Stimulated activated CD4-positive, alpha-beta T cell treated with anti-CD3 and anti-CD28 coated beads, Interleukin-12 subunit alpha, Interleukin-12 subunit beta, amount 100 ng/mL, for 4 hours (primary cell): ENCODE data around the gene CNOT6.
"Not testable (repeated sequence)": the region's sequence is repeated elsewhere in the genome, so short reads cannot be mapped to it uniquely, and the experiment has no call there.

ENCODE experiments used
- DNase-seq: peaks from one replicate; pipeline ENCODE4 v3.0.0-alpha.2; 2020

CNOT6 gene

DNA sequence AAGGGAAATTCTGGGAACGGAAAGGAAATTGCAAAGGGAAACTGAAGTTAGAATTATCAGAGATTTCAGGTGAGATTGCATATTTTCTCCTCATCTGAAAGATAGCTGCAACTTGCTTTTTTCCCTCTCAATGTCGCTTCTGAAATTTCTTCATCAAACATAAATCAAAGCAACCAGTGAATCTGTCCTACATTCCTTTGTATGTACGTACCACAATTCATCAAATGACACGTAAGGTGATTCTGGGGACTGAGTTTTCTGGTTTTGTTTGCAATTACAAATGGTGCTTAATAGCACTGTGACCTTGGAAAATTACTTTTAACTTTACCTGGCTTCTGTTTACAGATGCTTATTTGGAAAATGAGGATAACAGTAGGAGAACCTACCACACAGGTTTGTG, 21.9 kb upstream of the CNOT6 start:
- no peak for DNase-seq

DNA sequence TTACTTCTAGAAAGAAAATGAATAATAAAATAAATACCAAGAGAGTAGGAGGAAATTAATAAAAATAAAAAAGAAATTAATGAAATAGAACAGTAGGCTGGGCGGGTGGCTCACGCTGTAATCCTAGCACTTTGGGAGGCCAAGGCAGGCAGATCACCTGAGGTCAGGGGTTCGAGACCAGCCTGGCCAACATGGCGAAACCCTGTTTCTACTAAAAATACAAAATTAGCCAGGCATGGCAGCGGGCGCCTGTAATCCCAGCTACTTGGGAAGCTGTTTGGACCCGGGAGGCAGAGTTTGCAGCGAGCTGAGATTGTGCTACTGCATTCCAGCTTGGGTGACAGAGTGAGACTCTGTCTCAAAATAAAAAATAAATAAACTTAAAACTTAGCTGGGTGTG, 20.8 kb upstream of the CNOT6 start:
- DNase-seq, result not testable (repeated sequence)

DNA sequence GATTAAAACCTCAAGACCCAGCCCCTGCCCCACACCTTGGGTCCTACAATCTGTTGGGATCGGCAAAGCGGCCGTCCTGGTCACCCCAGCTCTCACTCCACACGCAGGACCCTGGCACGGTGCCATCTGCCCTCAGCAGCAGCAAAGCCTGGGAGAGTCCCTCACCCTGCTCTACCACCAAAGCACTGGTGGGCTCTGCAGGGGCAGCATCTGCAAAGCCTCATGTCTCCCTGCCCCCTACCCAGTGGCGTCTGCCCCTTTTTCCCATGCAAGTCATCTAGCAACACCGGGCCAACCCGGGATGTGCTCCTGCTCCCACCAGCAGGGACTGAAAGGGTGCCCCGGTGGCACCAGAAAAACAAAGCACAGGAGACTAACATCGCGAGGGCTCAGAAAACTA, 19.6 kb upstream of the CNOT6 start:
- DNase-seq, result no peak

DNA sequence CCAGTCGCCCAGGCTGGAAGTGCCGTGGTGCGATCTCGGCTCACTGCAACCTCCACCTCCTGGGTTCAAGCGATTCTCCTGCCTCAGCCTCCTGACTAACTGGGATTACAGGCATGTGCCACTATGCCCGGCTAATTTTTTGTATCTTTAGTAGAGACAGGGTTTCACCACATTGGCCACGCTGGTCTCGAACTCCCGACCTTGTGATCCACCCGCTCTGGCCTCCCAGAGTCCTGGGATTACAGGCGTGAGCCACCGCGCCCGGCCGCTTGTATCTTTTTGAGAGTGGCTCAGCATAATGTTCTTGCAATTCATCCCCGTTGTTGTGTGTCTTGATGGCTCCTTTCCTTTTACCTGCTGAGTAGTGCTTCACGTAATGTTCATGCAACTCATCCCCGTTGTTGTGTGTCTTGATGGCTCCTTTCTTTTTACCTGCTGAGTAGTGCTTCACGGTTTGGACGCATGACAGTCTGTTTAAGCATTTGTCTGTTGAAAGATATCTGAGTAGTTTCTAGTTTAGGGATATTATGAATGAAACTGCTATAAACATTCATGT, 18.1 kb upstream of the CNOT6 start:
- DNase-seq, result not testable (repeated sequence)

DNA sequence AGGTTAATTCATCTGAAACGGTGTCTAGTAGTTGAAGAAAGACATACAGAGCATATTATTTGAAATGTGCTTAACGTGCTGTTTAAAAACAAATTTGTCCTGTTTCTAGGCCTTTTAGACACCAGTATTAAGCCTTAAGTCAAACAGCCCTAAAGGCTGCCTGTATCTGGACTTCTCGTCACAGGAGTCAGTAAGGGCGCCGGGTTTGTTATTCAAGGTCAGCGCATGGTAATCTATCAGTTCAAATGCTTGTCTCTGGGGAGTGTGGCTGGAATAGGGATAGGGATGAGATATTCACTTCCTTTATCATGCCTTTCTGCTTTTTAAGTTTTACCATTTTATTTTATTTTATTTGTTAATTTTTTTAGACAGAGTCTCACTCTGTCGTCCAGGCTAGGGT, 9.4 kb upstream of the CNOT6 start:
- no peak for DNase-seq

DNA sequence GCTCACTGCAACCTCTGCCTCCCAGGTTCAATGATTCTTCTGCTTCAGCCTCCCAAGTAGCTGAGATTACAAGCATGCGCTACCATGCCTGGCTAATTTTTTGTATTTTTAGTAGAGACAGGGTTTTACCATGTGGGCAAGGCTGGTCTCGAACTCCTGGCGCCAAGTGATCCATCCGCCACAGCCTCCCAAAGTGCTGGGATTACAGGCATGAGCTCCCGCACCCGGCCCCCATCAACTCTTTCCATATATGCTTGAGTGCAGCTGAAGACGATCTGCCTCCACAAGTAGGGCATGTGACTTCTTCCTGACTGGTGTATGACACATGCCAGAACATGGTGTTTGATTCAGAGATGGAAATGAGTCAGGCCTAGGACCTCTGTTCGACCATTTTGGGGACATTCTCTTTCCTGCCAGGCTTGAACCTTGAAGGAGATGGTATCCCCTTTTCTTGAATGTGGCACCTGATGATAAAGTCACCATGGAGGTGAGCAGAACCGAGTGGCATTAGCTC, 7.5 kb upstream of the CNOT6 start:
- DNase-seq, result no peak

DNA sequence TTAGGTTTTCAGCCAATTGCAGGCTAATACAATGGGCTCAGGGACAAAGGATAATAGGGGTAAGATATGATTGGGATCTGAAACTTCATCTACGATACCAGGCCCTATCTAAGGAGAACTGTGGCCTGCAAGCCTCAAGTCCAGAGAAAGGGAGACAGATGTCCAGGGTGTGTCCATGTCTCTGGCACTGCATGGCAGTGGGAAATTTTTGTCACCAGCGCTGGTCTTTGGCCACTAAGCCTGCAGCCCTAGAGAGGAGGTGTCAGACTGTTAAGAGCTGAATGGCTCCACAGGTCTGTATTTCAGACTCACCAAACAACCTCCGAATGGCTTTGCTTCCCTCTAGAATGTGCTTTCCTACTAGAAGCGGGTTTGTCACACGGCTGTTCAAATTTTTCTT, 6.6 kb upstream of the CNOT6 start:
- no peak for DNase-seq

DNA sequence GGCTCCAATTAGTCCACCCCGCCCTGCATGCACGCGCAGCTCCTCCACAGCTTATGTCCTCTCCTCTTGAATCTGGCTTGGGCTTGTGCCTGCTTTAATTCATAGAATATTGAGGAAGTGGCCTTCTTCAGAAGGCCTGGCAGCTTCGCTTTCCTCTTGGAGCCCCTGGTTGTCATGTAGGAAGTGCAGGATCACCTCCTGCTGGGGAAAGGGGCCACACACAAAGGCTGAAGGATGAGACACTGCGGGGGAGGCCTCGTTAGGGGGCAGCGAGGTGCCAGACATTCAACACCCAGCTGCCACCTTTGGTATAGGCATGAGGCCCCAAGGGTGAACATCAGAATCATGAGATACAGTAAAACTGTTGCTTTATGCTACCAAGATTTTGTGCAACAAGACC, 2.7 kb upstream of the CNOT6 start:
- DNase-seq, result no peak

DNA sequence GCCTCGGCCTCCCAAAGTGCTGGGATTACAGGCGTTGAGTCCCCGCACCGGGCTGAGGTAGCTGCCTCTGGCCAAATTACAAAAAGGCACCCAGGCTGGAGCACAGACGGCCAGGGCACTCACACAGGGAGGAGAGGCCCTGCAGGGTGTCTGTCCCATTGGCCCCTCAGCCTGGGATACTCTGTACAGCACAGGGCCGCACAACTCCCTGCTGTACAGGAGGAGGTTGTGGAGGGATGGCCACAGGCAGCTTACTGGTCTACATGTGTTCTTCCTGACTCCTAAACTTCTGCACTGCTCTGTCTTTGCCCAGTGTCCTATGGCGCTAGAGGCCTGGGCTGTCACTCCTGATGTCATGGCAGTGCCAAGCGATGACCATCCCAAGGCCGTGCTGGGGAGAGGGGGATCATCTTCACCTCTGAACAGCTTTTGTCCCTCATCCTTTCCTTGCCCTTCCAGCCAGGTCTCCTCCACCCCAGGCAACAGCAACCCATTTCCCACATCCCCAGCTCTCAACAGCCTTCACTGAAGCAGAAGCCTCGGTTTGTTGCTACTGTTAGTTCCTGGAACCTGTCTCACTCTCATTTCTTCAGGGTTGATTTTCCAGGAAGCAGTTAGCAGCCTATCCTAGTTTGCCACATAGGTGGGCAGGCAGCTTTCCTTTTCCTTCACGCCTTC, 1.8 kb upstream of the CNOT6 start:
- no peak for DNase-seq

DNA sequence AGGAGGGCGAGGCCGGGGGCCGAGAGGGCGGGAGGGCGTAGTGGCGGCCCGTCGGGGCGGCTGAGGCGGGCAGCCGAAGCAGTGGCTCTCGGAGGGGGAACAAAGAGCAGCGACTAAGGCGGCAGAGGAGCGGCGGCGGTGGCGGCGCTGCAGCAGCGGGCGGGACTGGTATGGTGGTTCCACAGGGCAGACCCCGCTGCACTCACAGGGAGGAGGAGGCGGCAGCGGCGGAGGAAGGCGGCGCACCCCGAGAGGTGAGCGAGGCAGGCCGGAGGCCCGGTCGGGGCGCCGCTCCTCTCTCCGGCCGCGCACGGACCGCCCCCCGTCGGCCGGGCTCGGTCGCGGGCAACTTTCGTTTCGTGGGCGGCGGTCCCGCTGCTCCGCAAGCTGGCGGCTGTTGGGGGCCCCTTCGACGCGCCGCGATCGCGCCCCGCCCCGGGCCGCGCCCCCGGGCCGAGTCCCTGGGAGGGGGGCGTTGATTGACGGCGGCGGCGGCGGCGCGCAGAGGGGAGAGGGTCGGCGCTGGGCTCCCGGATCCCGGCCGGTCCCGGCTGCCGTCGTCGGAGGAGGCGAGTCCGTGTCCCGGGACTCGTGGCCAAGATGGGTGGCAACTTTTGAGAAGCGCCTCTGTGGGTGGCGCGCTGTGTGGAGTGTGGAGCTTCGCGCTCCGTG, 467 bp downstream of the CNOT6 start:
- DNase-seq, result peak; percentile 37

DNA sequence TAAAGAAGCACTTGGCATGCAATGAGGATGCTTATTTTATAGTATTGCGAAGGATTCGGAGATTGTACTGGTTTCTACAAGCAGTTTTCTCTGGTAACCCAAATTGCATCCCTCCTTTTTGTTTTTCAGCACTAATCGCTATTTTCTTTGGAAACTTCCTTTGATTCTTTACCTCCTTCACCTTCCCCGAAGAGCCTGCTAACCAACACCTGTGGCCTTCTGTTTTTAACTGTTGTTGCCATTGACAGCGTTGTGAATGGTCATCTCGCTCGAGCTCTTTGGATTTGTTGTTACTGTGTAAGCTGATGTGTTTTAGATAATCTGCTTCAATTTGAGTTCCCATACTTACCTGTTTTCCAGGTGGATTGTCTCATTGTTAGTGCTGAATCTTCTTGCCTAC, 1.1 kb downstream of the CNOT6 start:
- DNase-seq, result no peak

DNA sequence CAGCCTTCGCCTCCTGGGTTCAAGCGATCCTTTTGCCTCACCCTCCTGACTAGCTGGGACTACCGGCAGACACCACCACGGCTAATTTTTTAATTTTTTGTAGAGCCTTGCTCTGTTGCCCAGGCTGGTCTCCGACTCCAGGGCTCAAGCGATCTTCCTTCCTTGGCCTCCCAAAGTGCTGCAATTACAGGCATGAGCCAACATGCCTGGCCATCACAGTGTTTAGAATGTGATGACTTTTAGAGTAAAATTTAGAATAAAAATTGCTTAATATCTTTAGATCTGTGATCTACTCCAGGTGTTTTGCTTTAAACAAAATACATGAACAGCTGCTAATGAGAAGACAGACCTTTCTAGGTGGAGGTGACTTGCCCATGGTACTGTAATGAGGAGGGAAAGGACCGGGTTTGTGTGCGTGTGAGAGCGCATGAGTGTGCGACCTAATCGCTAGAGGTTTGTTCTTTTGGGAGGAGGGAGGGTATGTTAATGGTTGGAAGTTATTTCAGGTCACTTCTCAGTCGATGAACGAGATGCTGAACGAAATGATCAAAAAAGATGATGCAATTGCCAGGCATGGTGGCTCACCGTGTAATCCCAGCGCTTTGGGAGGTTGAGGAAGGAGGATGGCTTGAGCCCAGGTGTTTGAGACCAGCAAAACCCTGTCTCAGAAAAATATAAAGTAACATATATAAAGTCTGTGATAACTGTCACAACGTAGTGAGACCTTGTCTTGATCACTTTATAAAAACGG, 2.0 kb downstream of the CNOT6 start:
- DNase-seq, result no peak

DNA sequence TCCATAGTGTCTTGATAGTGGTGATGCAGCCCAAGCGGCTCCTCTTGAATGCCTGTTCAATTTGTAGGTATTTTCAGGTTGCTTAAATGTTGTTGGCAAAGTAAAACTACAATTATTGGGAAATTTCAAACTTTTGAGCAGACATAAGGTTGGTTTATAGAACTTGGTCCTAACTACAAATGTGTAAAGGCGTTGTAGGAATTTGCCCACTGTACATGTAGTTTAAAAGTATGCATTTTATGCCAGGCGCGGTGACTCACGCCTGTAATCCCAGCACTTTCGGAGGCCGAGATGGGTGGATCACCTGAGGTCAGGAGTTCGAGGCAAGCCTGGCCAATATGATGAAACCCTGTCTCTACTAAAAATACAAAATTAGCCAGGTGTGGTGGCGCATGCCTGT, 2.6 kb downstream of the CNOT6 start:
- not testable (repeated sequence) for DNase-seq

DNA sequence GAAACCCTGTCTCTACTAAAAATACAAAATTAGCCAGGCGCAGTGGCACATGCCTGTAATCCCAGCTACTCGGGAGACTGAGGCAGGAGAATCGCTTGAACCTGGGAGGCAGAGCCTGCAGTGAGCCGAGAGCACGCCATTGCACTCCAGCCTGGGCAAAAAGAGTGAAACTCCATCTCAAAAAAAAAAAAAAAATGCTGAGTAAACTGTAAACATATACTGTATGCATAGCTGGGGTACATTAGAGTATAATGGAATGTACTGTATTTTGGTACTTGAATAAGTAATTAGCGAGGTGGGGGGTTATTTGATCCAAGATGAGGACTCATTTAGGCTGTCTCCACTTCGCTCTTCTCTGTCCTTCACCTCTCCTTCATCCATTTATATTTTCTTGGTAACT, 3.7 kb downstream of the CNOT6 start:
- not testable (repeated sequence) for DNase-seq

DNA sequence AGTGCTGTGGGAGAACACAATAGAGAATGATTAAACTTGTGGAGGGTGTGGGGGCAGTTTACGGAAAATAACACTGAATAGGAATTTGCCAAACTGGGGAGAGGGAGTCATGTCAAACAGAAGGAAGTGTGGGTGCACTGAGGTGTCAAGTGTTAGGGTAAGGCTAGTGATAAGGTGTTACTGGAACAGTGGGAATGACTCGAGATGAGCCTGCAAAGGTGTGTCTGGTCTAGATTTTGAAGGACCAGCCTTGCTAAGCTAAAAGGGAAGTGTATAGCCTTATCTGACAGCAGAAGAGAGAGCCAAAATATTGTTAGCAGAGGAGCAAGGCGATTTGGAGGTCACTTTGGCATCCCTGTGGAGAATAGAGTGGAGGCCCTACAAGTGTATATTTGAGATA, 4.2 kb downstream of the CNOT6 start:
- DNase-seq, result no peak

DNA sequence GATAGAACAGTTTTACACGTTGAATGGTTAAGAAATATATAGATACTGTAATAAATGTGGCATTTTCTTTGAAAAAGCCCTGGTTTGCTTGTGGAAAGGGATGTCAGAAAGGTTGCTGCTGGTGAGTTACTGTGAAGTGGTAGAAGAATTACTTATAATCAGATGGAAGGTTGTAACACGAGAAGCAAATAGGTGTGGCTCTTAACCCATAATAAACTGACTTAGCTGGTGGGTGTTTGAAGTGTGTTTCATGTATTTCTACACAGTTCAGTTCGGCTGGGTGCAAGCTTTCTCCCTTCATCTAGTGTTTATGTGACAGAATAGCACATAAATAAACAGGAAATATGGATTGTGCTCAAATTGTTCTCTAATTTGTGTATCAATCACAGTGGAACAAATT, 5.5 kb downstream of the CNOT6 start:
- DNase-seq, result no peak

DNA sequence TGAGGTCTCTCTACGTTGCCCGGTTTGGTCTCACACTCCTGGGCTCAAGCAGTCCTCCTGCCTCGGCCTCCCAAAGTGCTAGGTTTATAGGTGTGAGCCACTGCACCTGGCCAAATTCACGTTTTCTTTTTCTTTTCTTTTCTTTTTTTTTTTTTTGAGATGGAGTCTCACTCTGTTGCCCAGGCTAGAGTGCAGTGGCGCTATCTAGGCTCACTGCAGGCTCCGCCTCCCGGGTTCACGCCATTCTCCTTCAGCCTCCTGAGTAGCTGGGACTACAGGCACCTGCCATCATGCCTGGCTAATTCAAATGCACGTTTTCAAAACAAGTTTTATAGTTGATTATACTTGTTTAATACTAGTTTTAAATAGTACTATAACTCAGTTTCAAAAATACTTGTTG, 6.1 kb downstream of the CNOT6 start:
- not testable (repeated sequence) for DNase-seq

DNA sequence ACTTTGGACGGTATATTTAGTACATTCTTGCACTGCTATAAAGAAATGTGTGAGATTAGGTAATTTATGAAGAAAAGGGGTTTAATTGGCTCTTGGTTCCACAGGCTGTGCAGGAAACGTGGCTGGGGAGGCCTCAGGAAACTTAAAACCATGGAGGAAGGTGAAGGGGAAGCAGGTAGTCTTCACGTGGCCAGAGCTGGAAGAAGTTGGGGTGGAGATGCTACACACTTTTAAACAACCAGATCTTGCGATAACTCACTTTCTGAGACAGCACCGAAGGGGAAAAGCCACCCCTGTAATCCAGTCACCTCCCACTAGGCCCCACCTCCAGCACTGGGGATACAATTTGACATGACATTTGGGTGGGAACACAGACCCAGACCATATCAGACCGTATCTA, 13.5 kb downstream of the CNOT6 start:
- DNase-seq, result no peak

DNA sequence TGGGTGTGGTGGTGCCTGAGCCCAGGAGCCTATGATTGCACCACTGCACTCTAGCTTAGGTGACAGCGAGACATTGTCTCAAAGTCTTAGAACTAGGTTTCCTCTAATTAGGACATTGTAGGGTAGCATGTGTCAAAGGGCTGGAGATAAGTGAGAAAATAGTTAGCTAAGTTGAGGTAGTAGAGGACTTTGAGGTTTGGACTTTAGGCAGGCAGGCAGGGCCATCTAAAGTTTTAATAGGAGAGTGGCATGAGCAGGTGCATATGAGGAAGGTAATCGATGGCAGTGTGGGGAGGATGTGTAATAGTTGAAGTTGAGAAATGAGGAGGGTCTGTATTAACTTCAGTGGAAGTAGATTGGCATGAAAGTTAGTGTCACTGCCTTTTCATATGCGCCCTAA, 21.1 kb downstream of the CNOT6 start:
- no peak for DNase-seq

DNA sequence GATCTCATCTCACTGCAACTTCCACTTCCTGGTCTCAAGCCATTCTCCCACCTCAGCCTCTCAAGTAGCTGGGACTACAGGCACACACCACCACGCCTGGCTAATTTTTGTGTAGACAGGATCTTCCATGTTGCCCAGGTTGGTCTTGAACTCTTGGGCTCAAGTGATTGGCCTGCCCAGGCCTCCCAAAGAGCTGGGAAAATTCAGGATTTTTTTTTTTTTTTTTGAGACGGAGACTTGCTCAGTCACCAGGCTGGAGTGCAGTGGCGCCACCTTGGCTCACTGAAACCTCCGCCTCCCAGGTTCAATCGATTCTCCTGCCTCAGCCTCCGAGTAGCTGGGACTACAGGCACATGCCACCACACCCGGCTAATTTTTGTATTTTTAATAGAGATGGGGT, 21.8 kb downstream of the CNOT6 start:
- not testable (repeated sequence) for DNase-seq

DNA sequence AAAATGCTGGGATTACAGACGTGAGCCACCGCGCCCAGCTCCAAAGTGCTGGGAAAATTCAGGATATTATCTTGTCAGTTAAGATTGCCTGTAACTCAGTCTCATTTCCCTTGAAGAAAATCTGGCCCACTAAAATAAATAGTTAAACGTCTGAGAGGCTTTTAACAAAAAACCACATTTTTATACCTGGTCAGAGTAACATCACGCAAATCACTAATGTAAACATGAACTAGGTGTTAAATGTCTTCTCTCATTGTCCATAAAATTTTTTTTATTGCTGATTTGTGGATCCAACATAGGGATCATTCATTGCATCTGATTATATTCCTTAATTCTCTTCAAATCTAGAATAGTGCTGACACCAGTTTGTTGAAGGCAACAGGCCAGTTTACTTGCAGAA, 22.3 kb downstream of the CNOT6 start:
- DNase-seq, result no peak

DNA sequence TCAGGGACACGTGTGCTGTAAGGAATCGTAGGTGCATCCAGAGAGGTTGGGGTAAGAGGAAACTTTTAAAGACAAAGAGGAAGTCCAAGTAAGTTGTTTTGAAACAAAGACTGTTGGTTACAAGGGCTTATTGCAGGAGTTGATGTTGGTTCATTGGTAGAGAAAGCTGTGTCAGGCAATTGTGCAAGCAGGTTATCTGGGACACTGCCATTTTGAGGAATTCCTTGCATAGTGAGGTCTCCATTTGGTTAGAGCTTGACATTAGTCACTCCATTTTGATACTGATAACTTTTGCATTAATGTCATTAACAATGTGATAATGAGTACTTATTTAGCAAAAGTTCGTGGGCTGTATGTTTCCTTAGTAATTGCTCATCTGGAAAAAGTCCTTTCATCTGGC, 24.9 kb downstream of the CNOT6 start:
- DNase-seq, result no peak

DNA sequence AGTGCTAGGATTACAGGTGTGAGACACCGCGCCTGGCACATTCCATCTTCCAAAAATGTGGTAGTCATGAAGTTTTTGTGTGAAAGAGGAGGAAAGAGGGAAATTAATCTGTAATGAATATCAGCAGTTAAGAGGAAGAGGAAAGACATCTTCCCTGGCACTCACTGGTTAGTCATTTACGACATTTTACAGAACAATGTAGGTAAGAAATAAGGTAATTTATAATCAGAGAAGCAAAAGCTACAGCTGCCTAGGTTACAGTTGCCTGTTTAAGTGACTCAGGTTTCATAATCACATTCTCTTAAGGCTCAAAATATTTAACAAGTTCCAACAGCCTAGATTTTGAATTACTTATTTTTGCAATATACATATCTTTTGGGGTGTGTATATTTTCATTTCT, 26.9 kb downstream of the CNOT6 start:
- no peak for DNase-seq

DNA sequence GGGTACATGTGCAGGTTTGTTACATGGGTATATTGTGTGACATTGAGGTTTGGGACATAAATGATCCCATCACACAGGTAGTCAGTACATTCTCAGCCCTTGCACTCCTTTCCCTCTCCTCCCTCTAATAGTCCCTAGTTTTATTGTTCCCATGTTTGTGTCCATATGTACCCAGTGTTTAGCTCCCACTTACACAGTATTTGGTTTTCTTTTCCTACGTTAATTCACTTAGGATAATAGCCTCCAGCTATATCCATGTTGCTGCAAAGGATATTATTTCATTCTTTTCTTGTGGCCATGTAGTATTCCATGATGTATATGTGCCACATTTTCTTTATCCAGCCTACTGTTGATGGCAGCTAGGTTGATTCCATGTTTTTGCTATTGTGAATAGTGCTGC, 27.4 kb downstream of the CNOT6 start:
- DNase-seq, result no peak
